ENCODE measurements around the gene TMEM45A.
"Not testable (repeated sequence)": the region's sequence is repeated elsewhere in the genome, so short reads cannot be mapped to it uniquely, and the experiment has no call there.

Gene TMEM45A

DNA sequence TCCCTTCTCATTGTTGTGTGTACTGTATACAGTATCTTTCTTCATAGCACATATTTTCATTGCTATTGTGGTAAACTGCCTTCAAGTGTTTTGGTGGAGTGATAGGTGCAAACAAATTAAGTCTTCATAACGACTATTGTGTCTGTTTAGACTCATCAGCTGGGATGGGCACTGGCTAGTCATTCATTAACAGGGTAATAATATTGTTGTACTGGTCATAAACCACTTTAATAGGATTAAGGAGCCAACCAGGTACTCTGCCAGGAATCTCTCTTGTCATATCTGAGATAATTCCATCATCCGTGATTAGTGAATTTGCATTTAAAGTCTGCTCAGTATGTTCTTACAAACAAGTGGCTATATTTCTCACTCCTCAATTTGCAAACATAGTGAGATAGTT is 10.2 kb upstream of the TMEM45A start:
- in situ Hi-C loops (cut with MboI; ENCODE audit: low sequenced_read_pairs), result no loop called here

DNA sequence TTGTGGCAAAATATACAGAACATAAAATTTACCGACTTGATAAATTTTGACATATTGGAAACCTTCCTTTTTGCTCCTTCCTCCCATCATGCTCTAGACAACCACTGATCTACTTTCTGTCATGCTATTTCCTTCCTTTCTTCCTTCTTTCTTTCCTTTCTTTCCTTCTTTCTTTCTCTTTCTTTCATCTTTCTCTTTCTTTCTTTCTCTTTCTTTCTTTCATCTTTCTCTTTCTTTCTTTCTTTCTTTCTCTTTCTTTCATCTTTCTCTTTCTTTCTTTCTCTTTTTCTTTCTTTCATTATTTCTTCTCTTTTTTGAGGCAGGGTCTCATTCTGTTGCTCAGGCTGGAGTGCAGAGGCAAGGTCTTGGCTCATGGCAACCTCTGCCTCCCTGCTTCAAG is 8.9 kb upstream of the TMEM45A start:
- in situ Hi-C loops (cut with MboI; ENCODE audit: low sequenced_read_pairs), result no loop called here

- in situ Hi-C loops (cut with MboI; ENCODE audit: low sequenced_read_pairs), result no loop called here
Measured at GRCh38 chr3:100486808-100487207, 5.6 kb upstream of the TMEM45A start.

- in situ Hi-C loops (cut with MboI; ENCODE audit: low sequenced_read_pairs), result no loop called here
Measured at GRCh38 chr3:100489118-100489517, 3.3 kb upstream of the TMEM45A start.

GRCh38 chr3:100496711-100497261 is 4.4 kb downstream of the TMEM45A start:
- in situ Hi-C loops (cut with MboI; ENCODE audit: low sequenced_read_pairs), result no loop called here

DNA sequence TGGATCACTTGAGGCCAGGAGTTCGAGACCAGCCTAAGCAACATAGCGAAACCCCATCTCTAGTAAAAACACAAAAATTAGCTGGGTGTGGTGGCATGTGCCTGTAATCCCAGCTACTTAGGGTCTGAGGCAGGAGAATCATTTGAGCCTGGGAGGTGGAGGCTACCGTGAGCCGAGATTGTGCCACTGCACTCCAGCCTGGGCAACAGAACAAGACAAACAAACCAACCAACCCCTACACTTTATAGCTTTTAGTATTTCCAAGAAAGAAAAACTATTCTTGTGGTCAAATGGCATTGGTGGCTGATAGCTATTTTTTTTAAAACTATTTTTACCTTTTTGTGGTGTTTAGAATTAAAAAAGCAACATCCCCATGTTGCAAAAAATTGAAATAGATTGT is 7.2 kb downstream of the TMEM45A start:
- in situ Hi-C loops (cut with MboI; ENCODE audit: low sequenced_read_pairs), result no loop called here

- in situ Hi-C loops (cut with MboI; ENCODE audit: low sequenced_read_pairs), result no loop called here
Measured at GRCh38 chr3:100500320-100500880, 8.0 kb downstream of the TMEM45A start.

- in situ Hi-C loops (cut with MboI; ENCODE audit: low sequenced_read_pairs), result no loop called here
Measured at GRCh38 chr3:100503448-100503847, 11.0 kb downstream of the TMEM45A start.

- in situ Hi-C loops (cut with MboI; ENCODE audit: low sequenced_read_pairs), result no loop called here
Measured at GRCh38 chr3:100506355-100506754, 13.9 kb downstream of the TMEM45A start.

- in situ Hi-C loops (cut with MboI; ENCODE audit: low sequenced_read_pairs), result not testable (repeated sequence)
Measured at GRCh38 chr3:100509818-100510217, 17.4 kb downstream of the TMEM45A start.

DNA sequence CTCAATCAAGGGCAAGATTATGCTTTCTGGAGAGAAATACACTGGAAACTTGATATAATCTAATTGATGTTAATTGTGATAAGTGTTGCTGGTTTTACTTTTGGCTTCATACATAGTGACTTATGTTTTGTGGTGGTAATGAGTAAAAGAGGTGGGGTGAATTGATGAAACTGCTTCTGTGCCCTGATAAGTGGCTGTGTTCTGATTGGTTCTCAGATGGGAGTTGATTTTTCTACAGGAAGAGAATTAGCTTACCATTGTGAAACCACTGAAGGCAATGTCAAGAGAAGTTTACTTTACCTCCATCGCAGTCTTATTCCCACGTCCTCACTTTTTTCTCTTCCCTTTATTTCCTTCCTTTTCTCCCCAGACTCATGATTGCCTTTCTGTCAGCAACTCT is 23.8 kb downstream of the TMEM45A start:
- in situ Hi-C loops (cut with MboI; ENCODE audit: low sequenced_read_pairs), result no loop called here

- in situ Hi-C loops (cut with MboI; ENCODE audit: low sequenced_read_pairs), result no loop called here
Measured at GRCh38 chr3:100516838-100517237, 24.4 kb downstream of the TMEM45A start.

GRCh38 chr3:100517276-100517675 is 24.9 kb downstream of the TMEM45A start:
- in situ Hi-C loops (cut with MboI; ENCODE audit: low sequenced_read_pairs), result no loop called here

DNA sequence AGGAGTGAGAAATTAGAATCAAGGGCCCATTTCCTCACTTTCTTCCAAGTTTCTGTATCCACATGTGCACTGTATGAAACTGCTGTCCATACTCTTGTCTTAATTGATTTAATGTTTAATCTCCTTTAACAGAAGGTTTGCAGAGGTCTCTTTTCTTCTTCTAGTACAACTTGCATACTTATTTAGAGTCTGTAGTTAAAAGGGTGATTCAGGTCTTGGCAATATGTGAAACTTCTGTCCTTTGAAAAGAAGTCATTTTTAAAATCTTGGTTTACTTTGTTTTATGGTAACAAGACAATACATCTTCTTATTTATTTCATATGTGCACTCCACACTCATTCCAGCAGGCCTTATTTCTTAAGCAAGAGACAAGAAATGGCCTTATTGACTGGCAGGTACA is 25.8 kb downstream of the TMEM45A start:
- in situ Hi-C loops (cut with MboI; ENCODE audit: low sequenced_read_pairs), result no loop called here

- in situ Hi-C loops (cut with MboI; ENCODE audit: low sequenced_read_pairs), result no loop called here
Measured at GRCh38 chr3:100518983-100519382, 26.6 kb downstream of the TMEM45A start.

GRCh38 chr3:100521439-100521845 is 29.0 kb downstream of the TMEM45A start:
- in situ Hi-C loops (cut with MboI; ENCODE audit: low sequenced_read_pairs), result no loop called here

DNA sequence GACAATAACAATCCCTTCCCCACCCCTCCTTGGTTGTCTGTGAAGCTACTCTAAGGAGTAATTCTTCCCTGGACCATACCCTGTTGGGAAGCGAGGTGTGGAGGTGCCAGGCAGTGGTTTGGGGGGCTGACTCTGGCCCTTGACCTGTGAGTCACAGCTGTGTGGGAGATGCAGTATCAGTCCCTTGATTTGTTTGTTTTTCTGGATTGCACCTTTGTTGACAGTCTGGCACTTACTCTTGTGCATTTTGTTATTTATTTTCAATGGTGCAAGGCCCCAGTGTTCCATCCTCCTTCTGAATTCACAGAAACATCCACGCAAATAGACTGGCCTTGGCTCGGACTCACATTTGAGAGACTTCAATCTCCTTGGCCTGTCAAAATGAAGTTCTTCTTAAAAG is 29.7 kb downstream of the TMEM45A start:
- in situ Hi-C loops (cut with MboI; ENCODE audit: low sequenced_read_pairs), result no loop called here

DNA sequence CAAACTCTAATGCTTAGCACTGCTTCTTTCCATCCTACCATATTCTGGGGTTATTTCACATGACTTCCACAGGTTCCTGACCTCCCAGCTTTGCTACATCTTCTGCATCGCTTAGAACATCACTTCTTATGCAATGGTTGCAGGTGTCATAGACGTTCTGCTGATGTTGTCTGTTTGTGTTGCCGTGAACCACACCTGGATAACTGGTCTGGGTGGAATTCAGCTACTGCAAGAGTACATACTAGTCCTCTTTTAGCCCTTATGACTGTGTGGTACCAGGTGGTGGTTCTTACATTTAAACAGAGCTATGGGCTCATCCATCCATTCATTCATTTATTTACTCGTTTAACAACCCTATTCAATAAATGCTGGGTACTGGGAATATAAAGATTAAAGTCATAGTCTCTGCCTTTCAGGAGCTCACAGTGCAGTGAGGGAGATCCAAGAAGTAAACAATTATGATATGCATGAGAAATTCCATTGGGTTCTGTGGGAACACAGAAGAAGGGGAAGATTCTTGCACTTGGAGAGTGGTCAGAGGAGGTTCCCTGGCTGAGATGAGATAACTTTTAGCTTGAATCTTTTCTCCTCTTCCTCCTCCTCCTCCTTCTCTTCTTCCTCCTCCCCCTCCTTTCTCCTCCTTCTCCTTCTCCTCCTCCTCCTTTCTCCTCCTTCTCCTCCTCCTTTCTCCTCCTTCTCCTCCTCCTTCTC is 30.8 kb downstream of the TMEM45A start:
- in situ Hi-C loops (cut with MboI; ENCODE audit: low sequenced_read_pairs), result no loop called here

- in situ Hi-C loops (cut with MboI; ENCODE audit: low sequenced_read_pairs), result no loop called here
Measured at GRCh38 chr3:100525753-100526612, 33.6 kb downstream of the TMEM45A start.

DNA sequence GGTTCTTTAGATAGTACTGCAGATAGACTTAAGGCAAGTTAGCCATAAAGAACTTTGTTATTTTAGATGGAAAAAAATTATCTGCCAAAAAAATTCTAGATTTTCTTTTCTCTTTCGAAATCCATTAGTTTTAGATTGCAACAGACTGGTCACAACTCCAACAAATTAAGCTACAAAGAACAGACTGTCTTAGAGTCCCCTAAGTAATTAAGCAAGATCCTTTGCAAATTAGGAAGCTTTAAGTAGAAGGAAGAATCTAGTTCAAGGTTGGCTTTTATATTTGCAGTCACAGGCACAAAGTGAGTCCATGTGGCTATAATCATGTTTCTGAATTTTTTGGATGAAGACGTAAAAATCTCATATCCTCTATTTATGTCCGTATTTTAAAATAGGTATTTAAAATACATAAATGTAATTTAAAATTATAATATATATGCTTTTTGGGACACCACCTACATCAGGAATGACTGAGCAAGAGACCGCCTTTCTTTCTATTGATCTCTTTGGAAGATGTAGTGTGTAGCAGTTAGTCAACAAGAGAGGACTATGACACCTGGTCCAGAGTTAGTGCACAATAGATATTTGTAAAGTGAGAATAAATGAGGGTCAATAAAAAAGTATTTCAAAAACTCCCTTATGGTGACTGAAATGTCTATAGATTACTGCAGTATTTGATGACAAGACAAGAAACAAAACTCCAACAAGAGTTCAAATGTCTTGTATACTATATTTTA is 34.4 kb downstream of the TMEM45A start:
- in situ Hi-C loops (cut with MboI; ENCODE audit: low sequenced_read_pairs), result no loop called here

GRCh38 chr3:100527347-100527735 is 34.9 kb downstream of the TMEM45A start:
- in situ Hi-C loops (cut with MboI; ENCODE audit: low sequenced_read_pairs), result no loop called here
